MM.1S (cell line): ENCODE measurements around the gene CFI.

Experiments used
- CTCF ChIP-seq: fragments of 300-600 bp; sonication (generic); IDR thresholded peaks from 2 replicates; pipeline ENCODE4 v1.5.1; 2016; ENCODE audit warnings: antibody characterized with exemption, low read length, mixed read lengths
- EZH2 ChIP-seq: fragments of 300-600 bp; sonication (generic); optimal IDR thresholded peaks from 2 replicates; pipeline ENCODE3; 2017; ENCODE audit warnings: low read depth, mild to moderate bottlenecking, antibody characterized with exemption, low read length, mixed read lengths

- TF ChIP-seq CTCF = no peak
- no peak for TF ChIP-seq EZH2
Observed at GRCh38 chr4:109746728-109747127, 55.1 kb downstream of the CFI start.
